Esophagus squamous epithelium (tissue), 5 donors: ENCODE results near the gene BCL2. TPM values are rescaled to one million over a fixed set of nuclear protein-coding genes. Genes with fewer than 3 reads are reported as not detected.

Experiments
- DNase-seq: peaks from one replicate; lab custom pipeline; 2025; lab: John Stamatoyannopoulos, UW
- H3K27ac ChIP-seq, 4 donors: fragments of 200-600 bp; sonication (generic); one replicate each; pipeline ENCODE4 v1.5.1; 2016 to 2019; ENCODE audit warnings: mild to moderate bottlenecking in 1 of 4
- H3K27me3 ChIP-seq, 4 donors: fragments of 200-600 bp; sonication (generic); 1 replicate in 3 of 4; 2 replicates in 1 of 4; pipeline versions ENCODE4 v1.5.1 to v1.6.0; 2017 to 2021; ENCODE audit warnings: antibody characterized with exemption in 1 of 4
- H3K36me3 ChIP-seq, 3 donors: fragments of 200-600 bp; sonication (generic); one replicate each; pipeline ENCODE4 v1.5.1; 2016 to 2019
- H3K4me1 ChIP-seq, 3 donors: fragments of 200-600 bp; sonication (generic); one replicate each; pipeline ENCODE4 v1.5.1; 2017 to 2019
- H3K4me3 ChIP-seq, 4 donors: fragments of 200-600 bp; sonication (generic); 1 replicate in 3 of 4; 2 replicates in 1 of 4; pipeline ENCODE4 v1.5.1; 2016 to 2019; ENCODE audit warnings: mild to moderate bottlenecking in 2 of 4, moderate library complexity in 1 of 4
- H3K9me3 ChIP-seq, 3 donors: fragments of 200-600 bp; sonication (generic); one replicate each; pipeline ENCODE4 v1.5.1; 2016 to 2019
- POLR2A ChIP-seq, 4 donors: fragments of 450-650 bp; IDR thresholded peaks; one replicate each; pipeline ENCODE4 v1.6.1; 2017; ENCODE audit warnings: antibody characterized with exemption in 4 of 4, mild to moderate bottlenecking in 4 of 4, moderate library complexity in 3 of 4
- WGBS, 2 donors: methylation state at CpG; one replicate each; pipeline ENCODE4 v1.1.5; 2018; 5-methylcytosine and 5-hydroxymethylcytosine counted together
- intact Hi-C: fragments of 100-400 bp; cut with DNase I; formaldehyde crosslinking; loops from one replicate; pipeline ENCODE4 v1.15.0; 2022
- total RNA-seq, 4 donors: library from RNA; depleted of rRNA; stranded (reverse); fragments of >200 nt; gene quantifications; one replicate each; pipeline ENCODE4 v1.1.0, GENCODE V29; 2016
- TF ChIP-seq, protein P1 (sequence below), 6 experiments: fragments of 450-650 bp in 4 of 6; fragments of 200-600 bp in 2 of 6; sonication (generic) in 2 of 6; IDR thresholded peaks; one replicate each; pipeline ENCODE4 v1.5.1; 2016 to 2019; ENCODE audit warnings: antibody characterized with exemption in 6 of 6, mild to moderate bottlenecking in 4 of 6, moderate library complexity in 4 of 6
- donor health status: DM: yes; HTN: yes; CAD: no.

BCL2 gene
- total RNA-seq, 4 donors from 2014 or later: 3.1 to 17.4 (median 4.2) TPM

DNA sequence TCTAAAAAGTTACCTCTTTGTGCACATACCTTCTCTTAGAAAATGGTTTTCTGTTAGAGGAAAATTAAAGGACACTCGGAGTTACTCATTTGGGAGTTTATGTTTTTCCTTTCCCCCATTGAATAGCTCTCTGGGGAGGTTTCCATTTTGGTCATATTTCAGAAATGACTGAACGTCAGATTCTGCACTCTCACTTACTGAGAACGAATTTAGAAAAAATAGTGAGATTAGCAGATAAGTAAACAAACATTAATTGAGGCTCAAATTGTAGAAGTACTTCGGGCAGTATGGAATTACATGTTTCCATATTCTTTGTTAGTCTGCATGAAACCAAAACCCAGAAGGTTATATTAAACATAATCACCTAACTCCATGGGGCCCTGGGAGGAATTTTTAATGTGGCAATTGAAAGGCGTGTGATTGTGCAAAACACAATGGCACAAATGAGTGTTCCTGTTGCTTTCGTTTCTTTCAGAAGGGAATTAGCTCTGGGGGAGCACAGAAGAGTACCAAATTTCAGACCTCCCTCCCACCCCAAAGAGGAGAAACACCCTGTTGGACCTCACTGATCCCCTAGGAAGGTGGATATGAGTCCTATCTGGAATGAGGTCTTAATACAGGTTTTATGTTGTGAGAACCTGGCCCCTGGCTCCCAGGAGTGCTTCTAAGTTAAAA lies 212.3 kb downstream of the BCL2 start:
- no peaks in the 10 kb centered on the region for H3K9me3 ChIP-seq
- H3K36me3 ChIP-seq: no peaks in the 10 kb centered on the region
- H3K4me3 ChIP-seq: no peak overlapping the region
- WGBS, 2 donors: 34 to 37% methylated on average over 6 of the region's 6 CpGs
- no peak for DNase-seq
- no peaks in the 10 kb centered on the region for H3K27me3 ChIP-seq
- intact Hi-C loops: no loop called here
- no peak overlapping the region for H3K27ac ChIP-seq
- TF ChIP-seq, protein P1, sequence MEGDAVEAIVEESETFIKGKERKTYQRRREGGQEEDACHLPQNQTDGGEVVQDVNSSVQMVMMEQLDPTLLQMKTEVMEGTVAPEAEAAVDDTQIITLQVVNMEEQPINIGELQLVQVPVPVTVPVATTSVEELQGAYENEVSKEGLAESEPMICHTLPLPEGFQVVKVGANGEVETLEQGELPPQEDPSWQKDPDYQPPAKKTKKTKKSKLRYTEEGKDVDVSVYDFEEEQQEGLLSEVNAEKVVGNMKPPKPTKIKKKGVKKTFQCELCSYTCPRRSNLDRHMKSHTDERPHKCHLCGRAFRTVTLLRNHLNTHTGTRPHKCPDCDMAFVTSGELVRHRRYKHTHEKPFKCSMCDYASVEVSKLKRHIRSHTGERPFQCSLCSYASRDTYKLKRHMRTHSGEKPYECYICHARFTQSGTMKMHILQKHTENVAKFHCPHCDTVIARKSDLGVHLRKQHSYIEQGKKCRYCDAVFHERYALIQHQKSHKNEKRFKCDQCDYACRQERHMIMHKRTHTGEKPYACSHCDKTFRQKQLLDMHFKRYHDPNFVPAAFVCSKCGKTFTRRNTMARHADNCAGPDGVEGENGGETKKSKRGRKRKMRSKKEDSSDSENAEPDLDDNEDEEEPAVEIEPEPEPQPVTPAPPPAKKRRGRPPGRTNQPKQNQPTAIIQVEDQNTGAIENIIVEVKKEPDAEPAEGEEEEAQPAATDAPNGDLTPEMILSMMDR (IDR thresholded peaks at IDR 0.05): no peak
- no peak for TF ChIP-seq POLR2A (IDR thresholded peaks at IDR 0.05)
- peaks cover 0 to 3% (median 0%) of the 10 kb centered on the region in 3 donors for H3K4me1 ChIP-seq

DNA sequence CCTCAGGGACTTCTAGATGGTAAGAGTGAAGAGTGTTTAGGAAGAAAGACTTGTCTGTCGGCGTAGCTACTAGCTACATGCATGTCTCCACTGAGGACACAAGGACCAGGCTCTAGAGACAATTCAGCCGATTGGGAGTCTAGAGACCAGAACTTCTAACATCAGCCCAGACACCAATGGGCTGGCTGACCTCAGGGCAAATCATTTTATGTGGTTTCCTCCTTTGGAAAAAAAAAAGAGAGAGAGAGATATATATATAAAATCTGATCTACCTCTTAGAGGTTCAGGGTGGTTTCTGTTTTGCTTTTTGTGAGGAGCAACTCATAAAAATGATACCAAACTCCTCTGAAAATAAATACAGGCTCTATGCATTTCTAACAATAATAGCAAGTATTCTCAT lies 212.8 kb downstream of the BCL2 start:
- no peak overlapping the region for H3K4me3 ChIP-seq
- 62 to 90% methylated on average over 3 of the region's 3 CpGs for WGBS, 2 donors

DNA sequence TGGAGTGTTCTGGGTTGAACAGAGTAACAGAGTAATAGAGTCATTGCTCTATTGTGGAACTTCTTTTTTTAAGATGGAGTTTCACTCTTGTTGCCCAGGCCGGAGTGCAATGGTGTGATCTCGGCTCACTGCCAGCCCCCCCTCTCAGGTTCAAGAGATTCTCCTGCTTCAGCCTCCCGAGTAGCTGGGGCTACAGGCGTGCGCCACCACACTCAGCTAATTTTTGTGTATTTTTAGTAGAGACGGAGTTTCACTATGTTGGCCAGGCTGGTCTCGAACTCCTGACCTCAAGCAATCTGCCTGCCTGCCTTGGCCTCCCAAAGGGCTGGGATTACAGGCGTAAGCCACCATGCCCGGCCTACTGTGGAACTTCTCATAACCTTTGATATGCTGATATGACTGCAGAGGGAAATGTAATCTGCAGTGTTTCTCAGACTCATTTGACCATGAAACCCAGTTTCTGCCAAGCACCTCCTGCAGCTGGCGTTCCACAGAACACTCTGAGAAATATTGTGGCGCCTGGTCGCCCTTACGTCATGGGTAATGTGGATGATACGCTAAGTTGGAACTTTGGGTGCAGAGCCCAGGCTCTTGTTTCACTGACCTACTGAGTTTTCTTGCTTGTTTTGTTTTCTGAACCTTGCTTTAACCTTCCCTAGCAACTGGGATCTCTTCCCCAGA lies 213.8 kb downstream of the BCL2 start:
- H3K27ac ChIP-seq: no peak overlapping the region
- DNase-seq: no peak
- H3K4me1 ChIP-seq: no peaks in the 10 kb centered on the region
- WGBS, 2 donors: 76 to 93% methylated on average over 14 of the region's 14 CpGs
- H3K27me3 ChIP-seq: no peaks in the 10 kb centered on the region
- H3K4me3 ChIP-seq: no peak overlapping the region
- TF ChIP-seq POLR2A (IDR thresholded peaks at IDR 0.05): no peak
- TF ChIP-seq, protein P1 (IDR thresholded peaks at IDR 0.05): no peak
- intact Hi-C loops: no loop called here
- H3K9me3 ChIP-seq: no peaks in the 10 kb centered on the region
- H3K36me3 ChIP-seq: no peaks in the 10 kb centered on the region

More for the DNA sequence above, 212.8 kb downstream of the BCL2 start:
- Histone ChIP-seq H3K27me3 (no peaks in the 10 kb centered on the region), H3K9me3 (no peaks in the 10 kb centered on the region), H3K27ac (no peak overlapping the region), H3K36me3 (no peaks in the 10 kb centered on the region), H3K4me1 (peaks cover 0 to under 1% (median 0%) of the 10 kb centered on the region in 3 donors)
- intact Hi-C loops: no loop called here
- no peak for TF ChIP-seq POLR2A (IDR thresholded peaks at IDR 0.05)
- TF ChIP-seq, protein P1 (IDR thresholded peaks at IDR 0.05): no peak
- DNase-seq: no peak

DNA sequence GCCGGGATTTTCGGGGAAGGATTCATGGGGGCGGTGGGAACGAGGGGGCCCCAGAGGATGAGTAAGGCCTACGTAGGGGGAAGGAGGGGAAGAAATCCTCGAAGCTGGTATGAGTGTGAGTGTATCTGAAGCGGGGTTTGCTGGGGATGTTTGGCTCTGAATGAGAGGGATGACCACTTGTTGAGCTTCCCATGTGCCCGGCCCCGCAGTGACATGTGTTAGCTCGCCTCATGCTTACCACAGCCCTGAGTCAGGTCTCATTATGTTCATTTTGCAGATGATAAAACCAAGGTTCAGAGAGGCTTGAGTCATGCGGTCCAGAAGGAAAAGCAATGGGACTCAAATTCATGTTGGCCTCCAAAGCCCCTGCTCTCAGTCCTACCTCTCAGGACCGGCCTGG lies 214.7 kb downstream of the BCL2 start:
- intact Hi-C loops: no loop called here
- WGBS, 2 donors: 87% methylated on average over 10 of the region's 12 CpGs

More for the DNA sequence above, 214.7 kb downstream of the BCL2 start:
- Histone ChIP-seq H3K9me3 (no peaks in the 10 kb centered on the region), H3K27ac (no peak overlapping the region), H3K4me3 (no peak overlapping the region), H3K36me3 (no peaks in the 10 kb centered on the region), H3K4me1 (no peaks in the 10 kb centered on the region), H3K27me3 (no peaks in the 10 kb centered on the region)
- no peak for DNase-seq
- TF ChIP-seq POLR2A (IDR thresholded peaks at IDR 0.05): no peak
- TF ChIP-seq, protein P1 (IDR thresholded peaks at IDR 0.05): no peak
